Breast epithelium (tissue), 4 donors: ENCODE results near the gene LTO1. TPM values are rescaled to one million over a fixed set of nuclear protein-coding genes. Genes with fewer than 3 reads are reported as not detected.

Experiments used
- DNase-seq, 2 donors: peaks; one replicate each; pipeline ENCODE4 v3.0.0-alpha.2; 2019; ENCODE audit warnings: low spot score in 2 of 2
- H3K27ac ChIP-seq, 2 donors: fragments of 200-600 bp; sonication (generic) in 1 of 2; one replicate each; pipeline ENCODE4 v1.5.1; 2016 to 2019; ENCODE audit warnings: mild to moderate bottlenecking in 1 of 2
- H3K27me3 ChIP-seq, 2 donors: fragments of 200-600 bp; sonication (generic) in 1 of 2; one replicate each; pipeline versions ENCODE4 v1.5.1 to v1.6.0; 2017 to 2019; ENCODE audit warnings: control low read depth in 1 of 2, mild to moderate bottlenecking in 1 of 2
- H3K36me3 ChIP-seq: fragments of 200-600 bp; one replicate; pipeline ENCODE4 v1.5.1; 2019
- H3K4me1 ChIP-seq, 2 donors: fragments of 200-600 bp; sonication (generic); one replicate each; pipeline ENCODE4 v1.5.1; 2016 to 2019; ENCODE audit warnings: control low read depth in 1 of 2
- H3K4me3 ChIP-seq, 3 donors: fragments of 200-600 bp; sonication (generic); 1 replicate in 2 of 3; 2 replicates in 1 of 3; pipeline ENCODE4 v1.5.1; 2016 to 2019; ENCODE audit warnings: mild to moderate bottlenecking in 3 of 3, moderate library complexity in 2 of 3
- H3K9me3 ChIP-seq, 2 donors: fragments of 200-600 bp; sonication (generic) in 1 of 2; one replicate each; pipeline ENCODE4 v1.5.1; 2016 to 2019; ENCODE audit warnings: control low read depth in 1 of 2
- CTCF ChIP-seq, 3 donors: fragments of 450-650 bp; IDR thresholded peaks; one replicate each; pipeline ENCODE4 v1.5.1; 2016 to 2017; ENCODE audit warnings: antibody characterized with exemption in 3 of 3, mild to moderate bottlenecking in 3 of 3, moderate library complexity in 3 of 3
- POLR2A ChIP-seq: fragments of 450-650 bp; IDR thresholded peaks from one replicate; pipeline ENCODE4 v1.6.1; 2016; ENCODE audit warnings: antibody characterized with exemption, mild to moderate bottlenecking, moderate library complexity
- POLR2AphosphoS5 ChIP-seq, 3 donors: sonication (generic); formaldehyde crosslinking; IDR thresholded peaks; one replicate each; pipeline ENCODE4 v1.6.1; 2017; ENCODE audit warnings: antibody characterized with exemption in 3 of 3
- intact Hi-C: fragments of 100-400 bp; cut with DNase I; formaldehyde crosslinking; loops from one replicate; pipeline ENCODE4 v1.15.1; 2023; ENCODE audit warnings: low total_unique reads
- total RNA-seq, 3 donors: library from RNA; depleted of rRNA; stranded (reverse); fragments of >200 nt; gene quantifications; one replicate each; pipeline ENCODE4 v1.1.0, GENCODE V29; 2016

LTO1 gene
- total RNA-seq, 3 donors from 2014 or later, result 14.1 to 25.5 (median 18.7) TPM

- H3K4me3 ChIP-seq, result no peak overlapping the region
- TF ChIP-seq POLR2A (no peak), POLR2AphosphoS5 (IDR thresholded peaks at IDR 0.05) (no peak), CTCF (IDR thresholded peaks at IDR 0.05) (no peak)
- no peaks in the 10 kb centered on the region for H3K36me3 ChIP-seq
- no peaks in the 10 kb centered on the region for H3K9me3 ChIP-seq
- DNase-seq, result no peak
- intact Hi-C loops, result no loop called here
- no peaks in the 10 kb centered on the region for H3K27me3 ChIP-seq
- H3K4me1 ChIP-seq, result no peaks in the 10 kb centered on the region
- no peak overlapping the region for H3K27ac ChIP-seq
Measured at GRCh38 chr11:69682221-69682620, 7.1 kb upstream of the LTO1 start.

- Histone ChIP-seq H3K27ac (no peak overlapping the region), H3K4me1 (no peaks in the 10 kb centered on the region), H3K36me3 (no peaks in the 10 kb centered on the region), H3K9me3 (no peaks in the 10 kb centered on the region), H3K27me3 (no peaks in the 10 kb centered on the region), H3K4me3 (no peak overlapping the region)
- TF ChIP-seq POLR2A, result no peak
- no peak for TF ChIP-seq POLR2AphosphoS5 (IDR thresholded peaks at IDR 0.05)
- no peak for TF ChIP-seq CTCF (IDR thresholded peaks at IDR 0.05)
- no peak for DNase-seq
- intact Hi-C loops, result no loop called here
Measured at GRCh38 chr11:69680688-69681087, 5.5 kb upstream of the LTO1 start.

GRCh38 chr11:69677749-69678148, 2.6 kb upstream of the LTO1 start:
- DNase-seq, result no peak
- H3K36me3 ChIP-seq, result no peaks in the 10 kb centered on the region
- H3K4me3 ChIP-seq, result no peak overlapping the region
- no peaks in the 10 kb centered on the region for H3K9me3 ChIP-seq
- intact Hi-C loops, result no loop called here
- TF ChIP-seq CTCF (IDR thresholded peaks at IDR 0.05), result no peak
- TF ChIP-seq POLR2A, result no peak
- no peak for TF ChIP-seq POLR2AphosphoS5 (IDR thresholded peaks at IDR 0.05)
- peaks cover 8 to 9% of the 10 kb centered on the region in 2 donors for H3K4me1 ChIP-seq
- H3K27me3 ChIP-seq, result no peaks in the 10 kb centered on the region
- no peak overlapping the region for H3K27ac ChIP-seq

GRCh38 chr11:69674267-69674885, 777 bp downstream of the LTO1 start:
- Histone ChIP-seq H3K27ac (peak overlapping the region; percentile 78 to 87), H3K9me3 (no peaks in the 10 kb centered on the region), H3K27me3 (no peaks in the 10 kb centered on the region), H3K4me3 (peak overlapping the region; percentile 83 to 100 (median 92)), H3K4me1 (peaks cover 8 to 9% of the 10 kb centered on the region in 2 donors), H3K36me3 (no peaks in the 10 kb centered on the region)
- no peak for DNase-seq
- intact Hi-C loops, result no loop called here
- TF ChIP-seq POLR2AphosphoS5 (IDR thresholded peaks at IDR 0.05) (no peak), POLR2A (no peak), CTCF (IDR thresholded peaks at IDR 0.05) (no peak)

GRCh38 chr11:69671734-69672465, 3.3 kb downstream of the LTO1 start:
- intact Hi-C loops, result no loop called here
- no peak overlapping the region for H3K4me3 ChIP-seq
- no peak overlapping the region for H3K27ac ChIP-seq
- H3K4me1 ChIP-seq, result peaks cover 8 to 9% of the 10 kb centered on the region in 2 donors
- no peaks in the 10 kb centered on the region for H3K36me3 ChIP-seq
- no peak for TF ChIP-seq POLR2A
- TF ChIP-seq CTCF (IDR thresholded peaks at IDR 0.05), result no peak
- no peak for TF ChIP-seq POLR2AphosphoS5 (IDR thresholded peaks at IDR 0.05)
- DNase-seq, result peak in 1 of 2 donors; percentile 45
- no peaks in the 10 kb centered on the region for H3K9me3 ChIP-seq
- H3K27me3 ChIP-seq, result no peaks in the 10 kb centered on the region
